NK-92 (cell line): ENCODE measurements around the gene RAP1GAP.

Source experiments
- DNase-seq: peaks from one replicate; lab custom pipeline; 2025; ENCODE audit not compliant: unreplicated experiment; lab: John Stamatoyannopoulos, UW

RAP1GAP gene

GRCh38 chr1:21630571-21631343, 38.4 kb downstream of the RAP1GAP start:
- no peak for DNase-seq

GRCh38 chr1:21629971-21630370, 39.2 kb downstream of the RAP1GAP start:
- no peak for DNase-seq

GRCh38 chr1:21628798-21629393, 40.3 kb downstream of the RAP1GAP start:
- DNase-seq = no peak

- DNase-seq = no peak
These were observed 42.2 kb downstream of the RAP1GAP start for GRCh38 chr1:21626921-21627339.

- no peak for DNase-seq
These were observed 43.6 kb downstream of the RAP1GAP start for GRCh38 chr1:21625390-21626190.

- DNase-seq = no peak
These were observed 44.4 kb downstream of the RAP1GAP start for GRCh38 chr1:21624571-21625389.

- no peak for DNase-seq
These were observed 45.7 kb downstream of the RAP1GAP start for GRCh38 chr1:21623410-21623961.

- DNase-seq = no peak
These were observed 46.5 kb downstream of the RAP1GAP start for GRCh38 chr1:21622466-21623315.

- DNase-seq = no peak
These were observed 47.3 kb downstream of the RAP1GAP start for GRCh38 chr1:21621761-21622436.

- DNase-seq = no peak
These were observed 48.1 kb downstream of the RAP1GAP start for GRCh38 chr1:21621051-21621450.

- DNase-seq = no peak
These were observed 48.7 kb downstream of the RAP1GAP start for GRCh38 chr1:21620496-21620895.

- DNase-seq = no peak
These were observed 49.1 kb downstream of the RAP1GAP start for GRCh38 chr1:21620011-21620410.

GRCh38 chr1:21619375-21619947, 49.7 kb downstream of the RAP1GAP start:
- DNase-seq = no peak

- DNase-seq = no peak
These were observed 50.4 kb downstream of the RAP1GAP start for GRCh38 chr1:21618561-21619374.

- DNase-seq = no peak
These were observed 51.1 kb downstream of the RAP1GAP start for GRCh38 chr1:21618059-21618458.

- DNase-seq = no peak
These were observed 51.9 kb downstream of the RAP1GAP start for GRCh38 chr1:21617126-21617738.

GRCh38 chr1:21616372-21616771, 52.8 kb downstream of the RAP1GAP start:
- DNase-seq = no peak
